Upper lobe of left lung (tissue), 6 donors: Measurements from ENCODE around the gene SNAP25. TPM values are rescaled to one million over a fixed set of nuclear protein-coding genes. Genes with fewer than 3 reads are reported as not detected.

Experiments
- ATAC-seq, 2 donors: fragments of 200-7000 bp; cut with Tn5 transposase; one replicate each; pipeline ENCODE4 v1.9.1; 2022; ENCODE audit warnings: mild to moderate bottlenecking in 2 of 2, moderate library complexity in 2 of 2; ENCODE audit not compliant: low FRiP score in 2 of 2
- DNase-seq, 2 donors: peaks; one replicate each; pipeline ENCODE4 v3.0.0-alpha.2; 2019 to 2020
- H3K27ac ChIP-seq, 4 donors: fragments of 200-600 bp; sonication (generic); one replicate each; pipeline ENCODE4 v1.5.1; 2016 to 2019
- H3K27me3 ChIP-seq, 4 donors: fragments of 200-600 bp; sonication (generic); one replicate each; pipeline ENCODE4 v1.5.1; 2017 to 2019
- H3K36me3 ChIP-seq, 4 donors: fragments of 200-600 bp; sonication (generic); one replicate each; pipeline ENCODE4 v1.5.1; 2016 to 2019
- H3K4me1 ChIP-seq, 4 donors: fragments of 200-600 bp; sonication (generic); one replicate each; pipeline ENCODE4 v1.5.1; 2018 to 2019
- H3K4me3 ChIP-seq, 4 donors: fragments of 200-600 bp; sonication (generic); one replicate each; pipeline ENCODE4 v1.5.1; 2017 to 2019; ENCODE audit warnings: mild to moderate bottlenecking in 2 of 4, moderate library complexity in 1 of 4
- H3K9me3 ChIP-seq, 4 donors: fragments of 200-600 bp; sonication (generic); one replicate each; pipeline ENCODE4 v1.5.1; 2018 to 2019
- CTCF ChIP-seq, 6 experiments: fragments of 450-650 bp in 4 of 6; fragments of 200-600 bp in 2 of 6; sonication (generic) in 2 of 6; IDR thresholded peaks; one replicate each; pipeline ENCODE4 v1.5.1; 2016 to 2019; ENCODE audit warnings: antibody characterized with exemption in 6 of 6
- EP300 ChIP-seq, 4 donors: sonication (generic); formaldehyde crosslinking; IDR thresholded peaks; one replicate each; pipeline ENCODE4 v1.5.1; 2017; ENCODE audit warnings: antibody characterized with exemption in 4 of 4, control low read depth in 2 of 4
- POLR2A ChIP-seq, 4 donors: fragments of 450-650 bp; IDR thresholded peaks; one replicate each; pipeline ENCODE4 v1.5.1; 2016 to 2017; ENCODE audit warnings: antibody characterized with exemption in 4 of 4, mild to moderate bottlenecking in 2 of 4
- POLR2AphosphoS5 ChIP-seq, 2 donors: sonication (generic); formaldehyde crosslinking; IDR thresholded peaks; one replicate each; pipeline ENCODE4 v1.5.1; 2017; ENCODE audit warnings: antibody characterized with exemption in 2 of 2
- WGBS, 2 donors: methylation state at CpG; one replicate each; pipeline ENCODE4 v1.1.5; 2017 to 2018; 5-methylcytosine and 5-hydroxymethylcytosine counted together
- total RNA-seq, 6 donors: library from RNA; depleted of rRNA in 4 of 6; stranded (reverse); fragments of >200 nt in 4 of 6; gene quantifications; one replicate each; pipeline versions ENCODE4 v1.1.0 to v1.2.1, GENCODE V29; 2016 to 2021
- donor health status: DM: no; HTN: no; CAD: no; lungs with moderate emphysema.
- donor health status: DM: no; HTN: yes; CAD: no; lungs with severe emphysema.

SNAP25 gene
- total RNA-seq, 6 donors from 2014 or later, result 0.79 to 2.2 (median 1.8) TPM; not detected in 3

DNA sequence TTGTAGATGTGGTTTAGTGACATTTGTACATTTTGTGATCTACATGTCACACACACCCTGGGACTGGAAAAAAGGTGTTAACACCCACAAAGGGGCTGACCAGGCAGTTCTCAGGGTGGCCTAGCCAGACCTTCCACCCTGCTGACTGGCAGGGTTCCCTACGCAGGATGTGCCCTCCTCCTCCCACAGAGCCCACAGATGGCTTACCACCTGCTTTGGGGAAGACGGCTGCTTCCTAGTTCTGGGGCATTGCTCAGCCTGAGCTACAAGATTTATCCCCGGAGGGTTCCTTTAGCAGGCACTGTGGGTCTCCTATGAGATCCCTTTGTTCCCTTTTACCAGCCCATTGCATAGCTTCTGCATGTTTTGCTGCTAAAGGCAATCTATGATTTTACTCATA, 35.1 kb downstream of the SNAP25 start:
- H3K4me3 ChIP-seq, result no peak overlapping the region
- no peaks in the 10 kb centered on the region for H3K9me3 ChIP-seq
- DNase-seq (no peak), ATAC-seq (no peak)
- 36 to 61% methylated on average over 2 to 3 of the region's 3 CpGs for WGBS, 2 donors
- no peak overlapping the region for H3K27ac ChIP-seq
- TF ChIP-seq POLR2AphosphoS5 (IDR thresholded peaks at IDR 0.05), result no peak
- no peak for TF ChIP-seq CTCF (IDR thresholded peaks at IDR 0.05)
- no peak for TF ChIP-seq EP300 (IDR thresholded peaks at IDR 0.05)
- no peak for TF ChIP-seq POLR2A (IDR thresholded peaks at IDR 0.05)
- no peaks in the 10 kb centered on the region for H3K36me3 ChIP-seq
- H3K4me1 ChIP-seq, result no peaks in the 10 kb centered on the region
- H3K27me3 ChIP-seq, result no peaks in the 10 kb centered on the region

DNA sequence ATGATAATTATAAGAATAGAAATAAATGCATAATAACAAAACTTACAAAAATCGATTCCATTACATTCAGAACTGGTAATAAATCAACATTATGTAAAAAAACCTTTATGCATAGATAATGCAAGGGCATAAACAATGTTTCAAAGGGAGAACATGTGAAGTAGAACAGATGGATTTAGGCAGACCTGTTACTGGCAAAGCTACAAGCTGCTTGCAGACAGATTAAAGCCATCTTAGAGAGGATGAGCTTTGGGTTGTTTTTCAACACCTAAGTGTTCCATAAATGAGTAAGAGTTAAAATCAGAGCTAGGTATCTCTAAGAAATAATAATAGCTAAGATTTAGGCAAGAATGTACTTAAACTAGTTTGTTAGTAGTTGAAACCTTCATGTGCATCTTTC, 37.2 kb downstream of the SNAP25 start:
- TF ChIP-seq POLR2AphosphoS5 (IDR thresholded peaks at IDR 0.05) (no peak), CTCF (IDR thresholded peaks at IDR 0.05) (no peak), EP300 (IDR thresholded peaks at IDR 0.05) (no peak), POLR2A (IDR thresholded peaks at IDR 0.05) (no peak)
- 46 to 73% methylated on average over 1 of the region's 1 CpG for WGBS, 2 donors
- H3K27me3 ChIP-seq, result no peaks in the 10 kb centered on the region
- ATAC-seq (no peak), DNase-seq (no peak)
- no peaks in the 10 kb centered on the region for H3K4me1 ChIP-seq
- H3K27ac ChIP-seq, result no peak overlapping the region
- no peaks in the 10 kb centered on the region for H3K36me3 ChIP-seq
- H3K4me3 ChIP-seq, result no peak overlapping the region
- no peaks in the 10 kb centered on the region for H3K9me3 ChIP-seq

DNA sequence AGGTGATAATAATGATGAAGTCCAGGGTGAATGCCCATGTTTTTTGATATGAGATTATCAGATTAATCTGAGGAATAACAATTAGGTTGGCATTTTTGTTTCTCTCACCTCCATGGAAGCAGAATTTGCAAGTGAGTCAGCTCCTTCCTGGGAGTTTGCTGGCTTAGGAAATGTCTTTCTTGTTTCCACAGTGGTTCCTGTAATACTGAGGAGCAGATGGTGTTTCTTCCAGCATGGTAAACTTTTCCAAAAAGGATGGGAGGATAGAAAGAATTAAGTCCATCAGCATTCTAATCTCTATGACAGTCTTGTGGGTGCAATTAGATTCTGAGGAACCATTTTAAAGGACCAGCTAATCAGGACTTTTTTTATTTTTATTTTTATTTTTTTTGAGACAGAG, 40.5 kb downstream of the SNAP25 start:
- H3K27ac ChIP-seq, result no peak overlapping the region
- ATAC-seq (no peak), DNase-seq (no peak)
- no peaks in the 10 kb centered on the region for H3K9me3 ChIP-seq
- H3K36me3 ChIP-seq, result no peaks in the 10 kb centered on the region
- TF ChIP-seq EP300 (IDR thresholded peaks at IDR 0.05), result no peak
- no peak for TF ChIP-seq POLR2AphosphoS5 (IDR thresholded peaks at IDR 0.05)
- no peak for TF ChIP-seq POLR2A (IDR thresholded peaks at IDR 0.05)
- TF ChIP-seq CTCF (IDR thresholded peaks at IDR 0.05), result no peak
- no peaks in the 10 kb centered on the region for H3K4me1 ChIP-seq
- no peak overlapping the region for H3K4me3 ChIP-seq
- H3K27me3 ChIP-seq, result no peaks in the 10 kb centered on the region

DNA sequence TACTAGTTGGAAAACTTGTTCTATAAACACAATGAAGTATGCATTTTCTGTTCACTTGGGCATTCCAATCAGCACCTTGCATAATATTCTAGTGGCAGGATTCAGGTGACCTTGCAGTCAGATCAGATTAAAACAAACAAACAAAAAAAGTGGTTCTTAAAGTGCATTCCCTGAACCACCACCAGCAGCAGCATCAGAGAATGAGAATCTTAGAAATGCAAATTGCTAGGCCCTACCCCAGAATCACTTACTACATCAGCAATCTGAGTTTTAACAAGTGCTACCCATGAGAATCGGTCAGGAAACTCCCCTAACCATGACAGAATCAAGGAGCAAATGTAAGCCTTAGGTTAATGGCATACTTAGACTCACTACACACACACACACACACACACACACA, 41.7 kb downstream of the SNAP25 start:
- Histone ChIP-seq H3K27ac (no peak overlapping the region), H3K27me3 (no peaks in the 10 kb centered on the region), H3K9me3 (no peaks in the 10 kb centered on the region), H3K4me1 (no peaks in the 10 kb centered on the region), H3K36me3 (no peaks in the 10 kb centered on the region), H3K4me3 (no peak overlapping the region)
- DNase-seq (no peak), ATAC-seq (no peak)
- WGBS, 2 donors, result 68 to 77% methylated on average over 1 of the region's 1 CpG
- TF ChIP-seq POLR2AphosphoS5 (IDR thresholded peaks at IDR 0.05) (no peak), POLR2A (IDR thresholded peaks at IDR 0.05) (no peak), CTCF (IDR thresholded peaks at IDR 0.05) (no peak), EP300 (IDR thresholded peaks at IDR 0.05) (no peak)

DNA sequence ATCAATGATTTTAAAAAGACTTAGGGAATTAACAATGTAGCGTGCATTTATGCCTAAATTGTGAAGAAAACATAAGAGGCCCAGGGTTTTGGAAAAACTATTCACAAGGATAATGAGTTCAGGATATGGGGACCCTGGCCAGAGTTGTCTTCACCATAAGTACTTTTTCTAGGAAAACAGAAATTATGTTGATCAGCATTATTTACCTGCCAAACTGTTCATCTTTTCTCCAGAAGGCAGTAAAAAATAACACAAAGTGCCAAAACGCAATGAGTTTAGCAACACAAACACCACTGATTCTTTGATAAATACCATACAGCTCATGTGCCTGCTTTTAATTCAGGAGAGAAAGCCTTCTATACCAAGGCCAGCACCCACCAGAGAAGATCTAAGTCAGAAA, 43.1 kb downstream of the SNAP25 start:
- no peak for DNase-seq
- no peak for ATAC-seq
- Histone ChIP-seq H3K9me3 (no peaks in the 10 kb centered on the region), H3K4me3 (no peak overlapping the region), H3K36me3 (no peaks in the 10 kb centered on the region), H3K27ac (no peak overlapping the region), H3K27me3 (no peaks in the 10 kb centered on the region), H3K4me1 (no peaks in the 10 kb centered on the region)
- no peak for TF ChIP-seq POLR2AphosphoS5 (IDR thresholded peaks at IDR 0.05)
- TF ChIP-seq CTCF (IDR thresholded peaks at IDR 0.05), result no peak
- no peak for TF ChIP-seq EP300 (IDR thresholded peaks at IDR 0.05)
- TF ChIP-seq POLR2A (IDR thresholded peaks at IDR 0.05), result no peak
- WGBS, 2 donors, result 93 to 96% methylated on average over 2 of the region's 2 CpGs
